T follicular helper cell (primary cell): Measurements from ENCODE around the gene TCIRG1.

Experiments used
- DNase-seq: peaks from one replicate; pipeline ENCODE4 v3.0.0-alpha.2; 2020; ENCODE audit warnings: low read depth

The TCIRG1 gene

DNA sequence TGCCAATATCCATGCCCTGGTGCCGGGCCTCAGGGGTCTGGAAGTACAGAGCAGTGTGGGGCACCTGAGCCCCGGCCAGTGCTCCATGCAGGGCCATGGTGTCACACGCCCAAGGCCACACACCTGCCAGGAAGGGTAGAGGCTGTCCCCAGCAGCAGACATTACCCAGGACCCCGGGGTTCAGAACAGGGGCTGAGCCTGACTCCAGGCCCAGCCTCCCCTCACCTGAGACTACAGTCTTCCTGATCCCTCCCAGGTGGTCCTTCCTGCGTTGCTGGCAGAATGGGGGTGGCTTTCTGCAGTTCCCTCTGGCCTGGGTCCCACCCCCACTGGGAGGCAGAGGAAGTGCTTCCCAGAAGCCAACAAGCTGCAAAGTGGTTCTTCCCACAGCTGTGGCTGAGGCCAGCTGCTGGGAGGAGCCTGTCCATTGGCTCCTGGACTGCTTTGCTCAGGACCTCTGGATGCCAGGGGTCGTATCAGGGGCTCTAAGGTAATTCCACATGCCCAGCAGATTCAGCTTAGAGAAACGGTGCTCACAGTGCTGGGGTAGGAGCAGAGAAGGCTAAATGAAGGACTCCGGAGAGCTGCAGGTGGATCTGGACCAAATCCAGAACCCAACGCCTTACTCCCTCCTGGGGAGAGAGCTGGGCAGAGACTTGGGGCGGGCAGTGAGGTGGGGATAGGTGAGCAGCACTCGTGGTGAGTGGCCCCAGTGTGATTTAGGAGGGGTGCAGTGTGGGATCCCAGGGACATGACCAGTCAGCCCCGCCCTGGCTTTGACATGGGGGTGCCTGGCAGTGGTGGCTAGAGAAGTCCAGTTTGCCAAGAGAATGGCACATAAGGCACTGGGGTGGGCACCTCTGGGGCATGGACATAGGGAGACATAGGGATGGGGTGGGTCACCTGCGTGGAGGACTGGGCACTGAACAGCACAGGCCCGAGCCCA is 12.6 kb downstream of the TCIRG1 start:
- DNase-seq: no peak

DNA sequence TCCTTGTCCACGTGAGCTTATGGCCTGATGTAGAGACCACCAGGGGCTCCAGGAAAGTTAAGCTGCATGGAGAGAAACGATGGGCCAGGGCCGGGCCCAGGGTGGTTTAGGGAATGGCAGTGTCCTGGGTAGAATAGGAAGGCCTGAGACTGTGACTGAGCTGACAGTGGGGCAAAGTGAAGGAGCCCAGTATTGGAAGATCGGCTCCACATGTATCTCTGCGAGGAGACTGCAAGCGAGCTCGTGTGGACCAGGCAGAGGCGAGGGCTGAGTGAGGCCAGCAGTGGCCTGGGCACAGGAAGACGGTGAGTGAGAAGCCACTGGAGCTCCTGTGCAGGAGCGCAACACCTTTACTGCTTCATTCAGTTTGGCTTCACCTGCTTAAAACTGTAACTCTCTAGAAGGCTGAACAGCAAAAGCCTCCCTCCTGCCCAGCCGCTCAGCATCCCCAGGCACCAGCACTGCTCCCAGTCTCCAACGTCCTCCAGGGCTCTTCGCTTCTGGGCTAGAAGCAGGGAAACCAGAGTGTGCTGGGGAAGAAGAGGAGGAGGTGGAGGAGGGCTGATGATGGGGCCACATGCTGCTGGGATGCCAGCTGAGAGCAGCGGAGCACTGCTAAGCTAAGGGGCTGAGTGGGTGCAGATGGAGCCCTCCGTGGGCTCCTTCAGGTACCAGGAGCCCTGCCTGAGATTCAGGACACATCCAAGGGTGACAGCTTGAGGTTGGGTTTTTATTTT is 13.5 kb downstream of the TCIRG1 start:
- DNase-seq: no peak

DNA sequence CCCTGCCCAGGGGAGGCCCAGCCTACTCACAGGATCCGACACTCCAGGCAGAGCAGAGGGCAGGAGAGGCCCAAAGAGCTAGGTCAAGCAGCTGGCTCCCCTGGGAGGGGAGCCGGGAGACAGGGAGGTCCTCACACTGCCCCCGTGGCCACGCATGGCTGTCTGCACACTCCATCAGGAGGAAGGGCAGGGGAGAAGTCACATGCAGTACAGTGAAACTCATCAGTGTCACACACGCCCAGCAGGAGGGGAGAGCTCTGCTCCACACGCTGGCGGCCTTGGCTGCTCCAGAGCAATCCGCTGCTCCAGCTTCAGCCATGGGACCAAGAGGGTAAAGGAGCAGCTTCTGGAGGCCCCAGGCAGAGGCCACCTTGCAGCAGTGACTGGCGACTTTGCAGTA is 14.3 kb downstream of the TCIRG1 start:
- DNase-seq: no peak

DNA sequence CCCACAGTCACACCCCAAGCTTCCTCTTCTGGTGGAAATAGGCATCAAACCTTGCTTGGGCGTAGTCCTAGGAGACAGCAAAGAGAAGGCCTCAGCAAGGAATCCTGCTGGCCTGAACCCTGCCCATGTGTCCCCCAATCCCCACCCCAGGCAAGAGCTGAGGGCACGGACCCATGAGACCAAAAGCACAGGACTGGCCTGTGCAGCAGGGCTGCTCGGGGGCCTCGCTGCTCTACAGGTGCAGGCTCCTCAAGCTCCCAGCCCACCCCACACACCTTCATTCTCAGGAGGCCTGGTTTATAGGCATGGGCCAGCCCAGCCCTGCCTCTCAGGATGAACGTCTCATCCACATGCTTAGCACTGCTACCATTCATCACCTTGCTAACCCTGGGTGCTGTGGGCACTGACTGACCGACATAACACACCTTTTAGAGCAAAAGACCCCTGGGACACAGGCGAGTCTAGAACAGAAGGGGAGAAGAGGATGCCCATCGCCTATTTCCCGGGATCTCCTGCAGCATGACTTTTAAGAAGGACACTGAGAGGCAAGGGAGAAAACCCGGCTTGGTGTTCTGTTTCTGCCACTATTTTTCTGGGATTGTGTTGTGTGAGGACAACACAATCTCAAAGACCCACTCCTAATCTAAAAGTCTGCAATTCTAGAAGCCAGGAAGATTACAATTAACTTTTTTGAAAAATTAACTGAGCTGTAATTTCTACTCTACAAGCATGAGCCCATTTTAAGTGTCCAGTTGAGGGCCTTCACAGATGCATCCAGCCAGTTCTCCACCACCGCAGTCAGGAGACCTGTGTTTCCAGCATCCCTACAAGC is 15.4 kb downstream of the TCIRG1 start:
- no peak for DNase-seq

DNA sequence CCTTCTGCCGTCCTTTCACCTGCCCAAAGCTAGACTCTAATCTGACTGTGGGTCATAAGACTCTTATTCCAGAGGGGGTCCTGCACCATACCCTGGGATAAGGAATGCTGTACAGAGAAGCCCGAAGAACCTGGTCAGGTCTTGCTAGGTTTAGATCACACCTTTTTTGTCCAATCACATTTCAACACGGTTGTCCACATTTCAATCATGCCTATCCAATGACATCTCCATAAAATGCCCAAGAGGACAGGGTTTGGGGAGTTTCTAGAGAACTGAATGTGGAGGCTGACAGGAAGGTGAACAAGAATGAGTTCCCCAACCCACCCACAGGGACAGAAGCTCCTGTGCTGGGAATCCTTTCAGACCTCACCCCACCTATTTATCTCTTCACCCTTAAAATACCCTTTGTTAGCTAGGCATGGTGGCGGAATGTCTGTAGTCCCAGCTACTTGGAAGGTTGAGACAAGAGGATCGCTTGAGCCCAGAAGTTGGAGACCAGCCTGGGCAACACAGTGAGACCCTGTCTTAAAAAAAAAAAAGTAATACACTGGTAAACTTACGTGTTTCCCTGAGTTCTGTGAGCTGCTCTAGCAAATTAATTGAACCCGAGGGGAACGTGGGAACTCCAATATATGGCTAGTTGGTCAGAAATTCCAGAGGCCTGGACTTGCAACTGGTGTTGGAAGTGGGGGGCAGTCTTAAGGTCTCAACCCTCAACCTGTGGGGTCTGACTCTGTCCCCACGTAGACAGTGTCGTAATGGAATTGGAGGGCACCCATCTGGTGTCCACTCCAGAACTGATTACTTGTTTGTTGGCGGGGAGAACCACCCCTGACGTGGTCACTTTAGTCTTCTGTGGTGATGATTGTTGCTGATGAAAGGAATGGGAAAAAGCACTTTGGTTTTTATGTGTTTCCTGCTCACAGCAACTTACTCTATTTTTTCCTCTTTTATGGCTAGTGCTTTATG is 17.8 kb downstream of the TCIRG1 start:
- no peak for DNase-seq

DNA sequence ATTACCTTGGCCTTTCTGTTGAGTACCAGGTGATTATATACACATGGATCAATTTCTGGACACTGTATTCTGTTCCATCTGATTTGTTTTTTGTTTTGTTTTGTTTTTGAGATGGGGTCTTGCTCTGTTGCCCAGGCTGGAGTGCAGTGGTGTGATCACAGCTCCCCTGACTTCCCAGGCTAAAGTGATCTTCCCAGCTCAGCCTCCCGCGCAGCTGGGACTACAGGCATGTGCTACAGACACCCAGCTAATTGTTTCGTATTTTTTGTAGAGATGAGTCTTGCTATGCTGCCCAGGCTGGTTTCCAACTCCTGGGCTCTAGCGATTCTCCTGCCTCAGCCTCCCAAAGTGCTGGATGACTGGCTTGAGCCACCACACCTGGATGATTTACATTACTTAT is 19.0 kb downstream of the TCIRG1 start:
- no peak for DNase-seq

DNA sequence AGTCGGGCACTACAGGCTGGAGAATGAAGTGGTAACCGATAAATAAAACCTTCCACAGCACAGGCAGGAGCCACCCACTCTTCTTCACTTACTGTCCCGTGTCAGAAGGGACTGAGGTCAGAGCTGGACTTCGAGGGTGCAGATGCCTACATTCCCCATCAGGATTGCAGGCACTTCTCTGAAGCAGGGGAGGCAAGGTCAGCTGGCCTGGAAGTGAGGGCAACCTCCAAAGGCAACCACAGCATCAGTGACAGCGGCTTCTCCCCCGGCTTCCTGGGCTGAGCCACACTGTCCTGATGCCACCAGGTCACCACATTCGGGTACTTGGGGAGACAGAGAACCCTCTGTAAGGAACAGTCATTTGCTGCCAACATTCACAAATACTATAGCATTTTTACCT is 22.7 kb downstream of the TCIRG1 start:
- no peak for DNase-seq

DNA sequence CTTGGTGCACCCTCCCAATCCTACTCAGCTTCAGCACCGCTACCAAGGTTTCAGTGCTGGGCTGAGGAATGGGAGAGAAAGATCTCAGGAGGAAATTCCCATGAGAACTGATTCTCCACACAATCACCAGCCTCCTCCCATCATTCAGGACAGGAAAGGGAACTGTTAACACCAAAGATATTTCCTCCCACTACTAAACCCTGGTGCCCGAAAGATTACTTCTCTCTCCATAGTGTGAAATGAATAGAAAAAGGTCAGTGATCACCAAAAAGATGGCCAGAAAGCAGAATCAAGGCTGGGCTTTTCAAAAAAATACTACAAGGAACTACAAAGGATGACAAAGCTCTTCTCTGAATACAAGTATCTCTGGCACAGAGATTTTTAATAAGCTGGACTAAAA is 26.1 kb downstream of the TCIRG1 start:
- DNase-seq: no peak

DNA sequence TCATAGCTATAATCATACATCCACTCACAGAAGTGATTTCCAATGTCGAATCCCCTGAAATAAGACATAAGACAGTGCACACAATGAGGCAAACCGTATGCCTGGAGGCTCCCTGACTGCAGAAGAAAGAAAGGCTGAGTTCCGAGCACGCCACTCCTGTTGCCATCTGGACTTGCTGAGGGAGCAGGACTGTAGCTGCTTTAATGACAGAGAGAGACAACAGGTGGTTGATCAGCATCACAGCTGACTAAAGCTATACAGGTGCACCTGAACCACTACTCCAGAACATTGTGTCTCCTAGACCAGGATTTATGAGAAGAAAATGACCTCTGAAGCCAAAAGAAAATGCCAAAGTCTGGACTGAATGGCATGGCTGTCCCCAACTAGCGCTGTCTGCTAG is 27.0 kb downstream of the TCIRG1 start:
- no peak for DNase-seq

DNA sequence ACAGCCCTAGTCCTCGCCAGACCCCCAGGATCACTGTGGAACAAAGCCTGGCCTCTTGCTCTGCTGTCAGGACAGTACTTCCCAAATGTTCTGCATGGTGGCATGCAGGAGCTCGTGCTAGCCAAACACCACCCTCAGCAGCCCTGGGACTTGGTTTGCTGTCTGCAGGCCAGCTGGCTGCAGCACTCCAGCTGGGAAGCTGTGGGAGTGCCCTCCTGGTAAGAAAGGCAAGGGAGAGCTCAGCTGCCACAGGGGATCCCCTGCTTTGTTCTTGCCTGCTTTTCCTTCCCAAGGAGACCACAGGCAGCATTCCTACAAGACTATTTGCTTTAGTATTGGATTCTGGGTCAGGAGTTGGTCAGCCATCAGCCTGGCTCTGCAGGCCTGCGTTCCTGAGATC is 27.9 kb downstream of the TCIRG1 start:
- DNase-seq: no peak

DNA sequence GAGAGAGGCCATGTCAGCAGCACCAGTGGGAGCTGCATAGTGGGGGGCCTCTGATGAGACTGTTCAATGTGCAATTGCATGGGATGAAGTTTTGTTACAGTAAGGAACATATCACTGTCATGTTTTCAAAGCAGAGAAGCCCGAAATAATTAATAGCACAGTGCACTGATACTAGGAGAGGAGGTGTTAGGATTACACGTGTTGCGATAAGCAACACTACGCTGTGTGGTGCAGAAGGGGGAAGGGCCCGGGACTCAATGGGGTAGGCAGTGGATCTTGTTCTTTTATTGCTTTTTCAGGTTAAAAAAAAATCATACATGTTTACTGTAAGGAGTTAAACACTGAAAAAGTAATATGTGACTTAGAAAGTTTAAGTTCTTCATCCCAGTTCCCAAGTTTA is 29.2 kb downstream of the TCIRG1 start:
- DNase-seq: no peak

DNA sequence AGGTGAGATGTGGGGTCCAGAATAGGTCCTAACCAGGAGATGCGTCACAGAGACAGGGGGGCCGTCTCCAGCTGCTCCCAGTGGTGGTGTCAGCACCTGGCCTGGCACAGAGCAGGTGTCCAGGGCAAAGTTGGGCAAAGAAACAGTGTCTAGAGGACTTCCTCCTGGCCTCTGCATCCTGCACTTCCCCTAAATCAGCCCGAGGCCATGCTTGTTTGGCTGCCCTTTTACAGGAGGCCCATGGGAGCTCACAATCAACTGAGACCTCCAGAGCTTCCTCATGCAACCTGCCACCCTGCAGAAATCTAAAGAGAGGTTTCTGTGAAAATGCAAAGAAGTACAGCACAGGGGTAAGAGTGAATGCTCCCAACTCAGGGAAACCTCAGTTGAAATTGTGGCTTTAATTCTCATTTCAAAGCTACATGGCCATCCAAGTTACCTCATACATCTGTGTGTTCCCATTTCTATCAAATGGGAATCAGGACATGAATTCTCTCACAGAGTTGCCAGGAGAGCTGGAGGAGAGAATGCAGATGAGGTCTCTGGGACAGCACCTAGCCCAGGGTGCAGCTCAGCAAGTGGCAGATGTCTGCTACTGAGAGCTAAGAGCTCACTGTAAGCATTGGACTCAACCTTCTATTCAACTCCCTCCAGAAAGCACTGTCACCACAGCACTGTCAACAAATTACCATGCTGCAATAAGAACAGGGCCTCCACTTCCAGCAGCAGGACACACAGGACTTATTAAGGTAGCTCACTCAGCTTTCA is 32.6 kb downstream of the TCIRG1 start:
- DNase-seq: no peak

DNA sequence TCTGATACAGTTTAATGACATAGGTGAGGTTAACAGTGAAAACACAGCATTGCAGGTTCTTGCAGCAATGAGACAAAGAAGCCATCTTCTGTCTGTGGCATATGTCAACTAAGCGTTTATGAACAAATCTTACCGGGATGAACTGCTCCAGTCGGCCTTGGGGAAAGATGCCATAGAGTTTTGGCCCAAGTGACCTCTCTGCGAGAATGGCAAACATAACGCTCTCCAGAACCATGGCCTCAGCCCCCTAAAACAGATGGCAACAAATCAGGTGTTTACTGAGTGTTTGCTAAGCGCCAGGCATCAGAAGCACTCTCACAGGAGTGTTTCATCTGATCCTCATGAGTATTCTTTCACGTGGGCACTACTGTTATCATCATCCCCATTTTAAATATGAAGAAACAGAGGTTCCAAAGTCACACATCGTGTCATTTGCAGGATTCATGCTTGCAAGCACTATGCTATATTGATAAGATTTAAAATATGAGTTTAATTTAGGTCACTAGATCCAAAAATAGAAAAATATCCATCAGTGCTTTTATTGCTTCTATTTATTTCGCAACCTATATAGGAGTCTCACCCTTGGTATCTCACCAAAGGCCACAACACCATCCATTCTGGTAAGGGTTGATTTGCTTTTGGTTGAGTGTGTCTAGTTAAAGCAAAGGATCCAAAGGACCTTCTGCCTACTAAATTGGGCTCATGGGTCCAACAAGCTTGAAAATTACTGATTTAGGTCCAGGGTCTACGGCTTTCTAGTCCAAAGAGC is 35.9 kb downstream of the TCIRG1 start:
- DNase-seq: no peak

DNA sequence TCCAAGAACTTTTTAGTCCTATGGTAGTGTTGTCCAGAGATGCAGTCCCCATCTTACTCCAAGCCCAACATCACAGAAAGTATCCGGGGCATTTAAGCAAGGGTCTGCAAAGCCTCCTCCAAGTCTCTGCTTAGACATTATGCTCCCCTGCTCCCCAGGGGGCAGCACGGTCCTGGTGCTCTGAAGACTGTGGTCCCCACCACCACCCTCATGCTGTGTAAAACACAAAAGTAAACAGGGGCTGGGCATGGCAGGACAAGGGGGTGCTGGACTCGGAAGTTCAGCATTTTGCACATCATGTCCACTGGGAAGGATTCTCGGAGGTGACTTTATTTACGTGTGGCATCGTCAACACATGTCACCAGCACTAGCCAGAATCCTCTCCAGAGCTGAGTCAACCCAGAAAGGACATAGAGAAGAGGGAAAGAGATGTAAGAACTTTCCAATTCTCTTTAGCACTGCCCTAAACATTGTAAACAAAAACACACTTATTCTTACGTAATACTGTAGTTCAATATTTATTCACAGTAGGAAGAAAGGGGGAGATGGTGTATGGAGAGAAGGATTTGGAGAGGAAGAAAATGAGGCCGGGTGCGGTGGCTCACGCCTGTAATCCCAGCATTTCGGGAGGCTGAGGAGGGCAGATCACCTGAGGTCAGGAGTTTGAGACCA is 37.7 kb downstream of the TCIRG1 start:
- DNase-seq: no peak

DNA sequence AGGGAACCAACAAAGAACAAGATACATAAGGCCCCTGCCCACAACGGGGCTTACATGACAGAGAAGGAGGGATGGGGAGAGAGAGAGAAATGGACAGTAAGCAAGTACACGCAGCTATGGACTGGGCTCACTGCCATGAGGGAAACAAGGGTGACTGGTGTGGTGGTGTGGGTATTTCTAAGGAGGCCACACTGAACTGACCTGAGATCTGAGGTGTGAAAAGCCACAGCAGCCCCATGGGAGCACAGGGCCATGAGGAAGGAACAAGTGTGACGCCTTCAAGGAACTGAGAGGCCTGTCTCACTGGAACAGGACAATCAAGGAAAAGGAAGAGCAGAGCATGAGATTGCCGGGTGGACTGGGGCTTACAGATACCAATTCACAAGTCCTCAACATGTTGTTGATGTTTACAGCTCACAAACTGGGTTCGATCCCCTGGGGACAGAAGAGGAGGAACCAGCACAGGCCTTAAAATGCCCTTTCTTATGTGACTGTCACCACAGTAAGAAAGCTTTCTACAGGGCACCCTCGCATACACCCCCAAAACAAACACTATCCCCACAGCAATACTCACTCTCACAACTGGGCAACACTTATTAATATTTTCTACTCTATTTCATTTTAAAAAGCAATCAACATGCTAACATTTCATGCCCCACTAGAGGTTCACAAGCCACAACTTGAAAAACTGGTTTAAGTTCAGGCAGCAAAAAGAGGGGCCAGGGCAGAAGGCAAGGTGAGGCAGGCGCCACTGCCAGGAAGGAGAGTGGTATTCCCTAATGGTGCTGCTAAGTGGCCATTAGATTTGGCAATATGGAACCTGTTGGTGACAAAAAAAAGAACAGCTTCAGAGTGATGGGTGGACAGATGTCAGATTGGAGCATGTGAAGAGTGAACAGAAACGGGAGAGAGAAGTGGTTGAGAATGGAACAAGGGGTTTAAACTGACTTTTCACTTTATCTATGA is 39.1 kb downstream of the TCIRG1 start:
- DNase-seq: no peak

DNA sequence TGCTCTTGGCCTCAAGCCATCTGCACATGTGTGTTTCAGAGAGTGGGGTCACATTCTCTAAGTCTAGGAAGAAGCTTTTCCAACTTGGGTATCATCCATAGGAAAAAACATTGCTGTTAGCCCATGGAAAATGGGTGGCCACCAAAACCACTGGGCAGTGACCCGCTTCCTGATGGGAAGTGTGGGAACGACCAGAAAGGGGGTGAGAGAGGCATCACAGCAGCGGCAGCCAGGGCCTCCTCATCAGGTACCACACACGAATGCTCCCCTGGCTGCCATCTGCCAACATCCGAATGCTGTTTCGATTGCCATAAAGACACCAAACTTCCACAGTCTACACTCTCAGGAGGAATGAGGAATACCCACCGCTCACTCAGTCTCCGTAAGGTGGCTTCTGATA is 42.0 kb downstream of the TCIRG1 start:
- no peak for DNase-seq

DNA sequence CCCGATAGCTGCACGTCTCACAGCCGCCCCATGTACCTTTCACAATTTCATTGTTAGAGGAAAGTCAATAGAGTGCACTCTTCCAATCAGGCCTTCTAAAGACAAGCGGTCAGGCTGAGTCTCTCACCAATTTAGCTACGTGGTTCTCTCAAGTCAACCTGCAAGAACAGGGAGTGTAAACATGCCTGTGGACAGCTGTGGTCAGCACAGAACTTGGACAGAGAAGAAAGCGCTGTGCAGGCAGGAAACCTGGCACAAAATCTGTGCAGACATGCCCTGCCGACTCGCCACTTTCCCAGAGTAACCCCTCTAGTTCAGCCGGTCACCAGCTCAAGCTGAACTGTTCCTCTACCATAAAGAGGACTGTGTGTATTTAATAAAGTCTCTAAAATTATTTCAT is 42.9 kb downstream of the TCIRG1 start:
- DNase-seq: no peak

DNA sequence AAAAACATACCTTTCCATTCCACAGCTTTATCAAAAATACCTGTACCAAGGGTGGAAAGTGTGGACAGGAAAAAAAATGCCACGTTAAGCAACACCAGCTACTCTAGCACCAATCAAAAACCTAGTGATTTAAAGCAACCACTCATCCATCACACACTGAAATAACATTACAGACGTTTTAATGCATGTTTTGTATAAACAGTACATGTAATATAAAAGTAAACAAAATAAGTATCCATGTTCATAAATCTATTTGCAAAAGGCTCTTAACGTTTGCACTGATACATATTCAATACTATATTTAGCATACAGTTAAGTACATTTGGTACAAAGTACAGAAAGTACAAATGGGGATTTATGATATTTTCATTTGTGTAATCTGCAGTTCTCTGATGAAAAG is 43.7 kb downstream of the TCIRG1 start:
- no peak for DNase-seq
